HCT116 (cell line): ENCODE results near the gene USP36.
A peak's percentile ranks its signal among the peaks of the same experiment; 100 is the strongest.

ENCODE experiments used
- CTCF ChIP-seq, 3 experiments: fragments of 200-600 bp in 1 of 3; sonication (generic) in 1 of 3; IDR thresholded peaks in 2 of 3; conservative IDR thresholded peaks in 1 of 3; 2 replicates each; pipeline ENCODE4 v1.5.1; 2012 to 2017; ENCODE audit warnings: low read depth in 2 of 3, low read length in 2 of 3, antibody characterized with exemption in 1 of 3, borderline replicate concordance in 1 of 3, control low read depth in 1 of 3, mild to moderate bottlenecking in 1 of 3, mixed read lengths in 1 of 3, mixed run types in 1 of 3, moderate library complexity in 1 of 3; ENCODE audit not compliant: insufficient read depth in 1 of 3
- EGR1 ChIP-seq: IDR thresholded peaks from 2 replicates; pipeline ENCODE4 v1.6.1; 2012; ENCODE audit warnings: low read depth
- MAX ChIP-seq: IDR thresholded peaks from 2 replicates; pipeline ENCODE4 v1.6.1; 2012
- SP1 ChIP-seq: IDR thresholded peaks from 2 replicates; pipeline ENCODE4 v1.6.1; 2012; ENCODE audit warnings: low read depth

GRCh38 chr17:78769196-78769773 lies 71.3 kb downstream of the USP36 start:
- TF ChIP-seq SP1 (no peak), CTCF (IDR thresholded peaks at IDR 0.05 in 2 of 3, conservative IDR thresholded peaks at IDR 0.05 in 1 of 3; ENCODE audit: borderline replicate concordance in 1 of 3, insufficient read depth in 1 of 3, low read depth in 2 of 3, low read length in 2 of 3) (peak in 2 of 3 experiments; percentile 27 to 46; a peak in 3 of 6 replicates), EGR1 (no peak), MAX (no peak)
